Stimulated activated CD8-positive, alpha-beta memory T cell treated with anti-CD3 and anti-CD28 coated beads, Interleukin-2, amount 100 ng/mL, for 48 hours (primary cell): ENCODE results near the gene GOLGA6L2.
"Not testable (repeated sequence)": the region's sequence is repeated elsewhere in the genome, so short reads cannot be mapped to it uniquely, and the experiment has no call there.

ENCODE experiments used
- DNase-seq, 2 donors: peaks; one replicate each; pipeline ENCODE4 v3.0.0-alpha.2; 2020; ENCODE audit warnings: low read depth in 2 of 2

The GOLGA6L2 gene

GRCh38 chr15:23425327-23425726, 21.7 kb downstream of the GOLGA6L2 start:
- DNase-seq = not testable (repeated sequence)

- DNase-seq = no peak
These were observed 22.7 kb downstream of the GOLGA6L2 start for GRCh38 chr15:23424111-23424904.

- DNase-seq = no peak
These were observed 23.9 kb downstream of the GOLGA6L2 start for GRCh38 chr15:23422946-23423708.

- no peak for DNase-seq
These were observed 24.7 kb downstream of the GOLGA6L2 start for GRCh38 chr15:23422099-23422945.

- no peak for DNase-seq
These were observed 26.1 kb downstream of the GOLGA6L2 start for GRCh38 chr15:23420806-23421575.

GRCh38 chr15:23416349-23417276, 30.4 kb downstream of the GOLGA6L2 start:
- DNase-seq = no peak

GRCh38 chr15:23415866-23416265, 31.2 kb downstream of the GOLGA6L2 start:
- not testable (repeated sequence) for DNase-seq

- no peak for DNase-seq
These were observed 31.6 kb downstream of the GOLGA6L2 start for GRCh38 chr15:23415321-23415865.

GRCh38 chr15:23412881-23413600, 34.0 kb downstream of the GOLGA6L2 start:
- DNase-seq = not testable (repeated sequence)

GRCh38 chr15:23411841-23412240, 35.2 kb downstream of the GOLGA6L2 start:
- DNase-seq = no peak

- DNase-seq = no peak
These were observed 43.5 kb downstream of the GOLGA6L2 start for GRCh38 chr15:23403550-23403949.

GRCh38 chr15:23402544-23402943, 44.5 kb downstream of the GOLGA6L2 start:
- no peak for DNase-seq

GRCh38 chr15:23402140-23402539, 44.9 kb downstream of the GOLGA6L2 start:
- DNase-seq = no peak

- DNase-seq = no peak
These were observed 45.4 kb downstream of the GOLGA6L2 start for GRCh38 chr15:23401627-23402026.

- DNase-seq = not testable (repeated sequence)
These were observed 47.8 kb downstream of the GOLGA6L2 start for GRCh38 chr15:23399207-23399606.

- not testable (repeated sequence) for DNase-seq
These were observed 48.7 kb downstream of the GOLGA6L2 start for GRCh38 chr15:23398357-23398756.

- DNase-seq = no peak
These were observed 49.3 kb downstream of the GOLGA6L2 start for GRCh38 chr15:23397779-23398178.

GRCh38 chr15:23395832-23396231, 51.2 kb downstream of the GOLGA6L2 start:
- no peak for DNase-seq

- DNase-seq = no peak
These were observed 51.9 kb downstream of the GOLGA6L2 start for GRCh38 chr15:23395030-23395692.
